ENCODE data around the gene TRAK2. TPM values are rescaled to one million over a fixed set of nuclear protein-coding genes. Genes with fewer than 3 reads are reported as not detected.
"Not testable (repeated sequence)": the region's sequence is repeated elsewhere in the genome, so short reads cannot be mapped to it uniquely, and the experiment has no call there.

Gene TRAK2
- 10 to 100 TPM in 2 of 4 donors, 1 to 10 TPM in 2; 7.9 to 32.8 (median 13.7) TPM for total RNA-seq

- TF ChIP-seq POLR2A (IDR thresholded peaks at IDR 0.05) (peak in 2 of 4 donors; percentile 64 to 84), CTCF (IDR thresholded peaks at IDR 0.05) (peak in 5 of 6 experiments; percentile 26 to 65 (median 45))
- DNase-seq: peak; percentile 70
- H3K36me3 ChIP-seq: peaks cover 0 to 9% (median 0%) of the 10 kb centered on the region in 3 donors
- H3K4me1 ChIP-seq: peaks cover 24 to 59% (median 24%) of the 10 kb centered on the region in 3 donors
- no peaks in the 10 kb centered on the region for H3K27me3 ChIP-seq
- peak within 1 kb of the TSS; percentile 57 to 97 (median 74) for H3K4me3 ChIP-seq
- intact Hi-C loops (cut with DNase I): loop anchor here (10.0 kb wide), 1 partner anchor 47 kb away; no protein-coding TSS in a partner anchor
- WGBS, 2 donors: 0% methylated on average over 2 of the region's 78 CpGs; no CpG with 5 or more reads in 1 of the 2 donors
- no peaks in the 10 kb centered on the region for H3K9me3 ChIP-seq
- peak within 1 kb of the TSS; percentile 91 to 94 (median 92) for H3K27ac ChIP-seq
These were observed at the start of gene TRAK2, which contains the start of gene STRADB for GRCh38 chr2:201451292-201452057. Gene TRAK2, minus strand, starts transcription at chr2:201451458. Its CDS starts 30,951 bp downstream, at chr2:201420507. Gene STRADB, plus strand, starts transcription at chr2:201451740. Its CDS starts 3,101 bp downstream, at chr2:201454841.

DNA sequence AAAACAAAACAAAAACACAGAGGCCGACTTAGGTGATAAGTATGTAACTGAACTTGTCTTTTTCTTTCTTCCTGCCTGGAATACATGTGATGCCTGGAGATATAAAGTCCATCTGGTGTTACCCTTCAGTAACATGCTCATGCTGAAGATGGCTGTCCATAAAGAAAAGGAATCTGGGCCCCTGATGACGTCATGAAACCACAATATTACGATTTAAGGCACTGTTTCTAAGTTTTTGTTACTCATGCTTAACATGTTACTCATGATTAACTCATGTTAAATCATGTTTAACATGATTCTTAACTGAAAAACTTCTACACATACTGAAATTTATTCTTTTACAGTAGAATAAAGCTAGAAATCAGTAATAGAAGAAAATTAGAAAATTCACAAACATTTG, 49.3 kb upstream of the TRAK2 start:
- intact Hi-C loops (cut with DNase I): no loop called here
- 51 to 57% methylated on average over 3 of the region's 3 CpGs for WGBS, 2 donors
- no peaks in the 10 kb centered on the region for H3K27me3 ChIP-seq
- H3K4me1 ChIP-seq: no peaks in the 10 kb centered on the region
- H3K36me3 ChIP-seq: no peaks in the 10 kb centered on the region
- no peak for DNase-seq
- no peak overlapping the region for H3K27ac ChIP-seq
- H3K9me3 ChIP-seq: peaks cover 0 to 23% (median 0%) of the 10 kb centered on the region in 3 donors
- TF ChIP-seq POLR2A (IDR thresholded peaks at IDR 0.05) (no peak), CTCF (IDR thresholded peaks at IDR 0.05) (no peak)
- H3K4me3 ChIP-seq: no peak overlapping the region

GRCh38 chr2:201496785-201497184, 45.5 kb upstream of the TRAK2 start:
- H3K27ac ChIP-seq: no peak overlapping the region
- WGBS, 2 donors: 53 to 86% methylated on average over 1 of the region's 1 CpG
- H3K36me3 ChIP-seq: no peaks in the 10 kb centered on the region
- no peaks in the 10 kb centered on the region for H3K27me3 ChIP-seq
- no peak overlapping the region for H3K4me3 ChIP-seq
- no peaks in the 10 kb centered on the region for H3K9me3 ChIP-seq
- H3K4me1 ChIP-seq: no peaks in the 10 kb centered on the region
- TF ChIP-seq CTCF (IDR thresholded peaks at IDR 0.05) (no peak), POLR2A (IDR thresholded peaks at IDR 0.05) (no peak)
- no peak for DNase-seq
- intact Hi-C loops (cut with DNase I): no loop called here

GRCh38 chr2:201490291-201490690, 39.0 kb upstream of the TRAK2 start:
- Histone ChIP-seq H3K27me3 (no peaks in the 10 kb centered on the region), H3K4me3 (no peak overlapping the region), H3K36me3 (no peaks in the 10 kb centered on the region), H3K4me1 (no peaks in the 10 kb centered on the region), H3K27ac (no peak overlapping the region), H3K9me3 (no peaks in the 10 kb centered on the region)
- intact Hi-C loops (cut with DNase I): no loop called here
- no peak for DNase-seq
- TF ChIP-seq CTCF (IDR thresholded peaks at IDR 0.05) (no peak), POLR2A (IDR thresholded peaks at IDR 0.05) (no peak)
- WGBS, 2 donors: 86 to 94% methylated on average over 4 of the region's 4 CpGs

GRCh38 chr2:201484805-201485204, 33.5 kb upstream of the TRAK2 start:
- Histone ChIP-seq H3K4me1 (no peaks in the 10 kb centered on the region), H3K27ac (no peak overlapping the region), H3K4me3 (no peak overlapping the region), H3K9me3 (no peaks in the 10 kb centered on the region), H3K27me3 (no peaks in the 10 kb centered on the region), H3K36me3 (peaks cover 0 to 30% (median 0%) of the 10 kb centered on the region in 3 donors)
- 40 to 67% methylated on average over 4 of the region's 4 CpGs for WGBS, 2 donors
- TF ChIP-seq CTCF (IDR thresholded peaks at IDR 0.05) (no peak), POLR2A (IDR thresholded peaks at IDR 0.05) (no peak)
- no peak for DNase-seq
- intact Hi-C loops (cut with DNase I): no loop called here

GRCh38 chr2:201483758-201484157, 32.5 kb upstream of the TRAK2 start:
- H3K4me3 ChIP-seq; H3K27ac ChIP-seq; H3K27me3 ChIP-seq; DNase-seq; H3K4me1 ChIP-seq; intact Hi-C loops (cut with DNase I); H3K9me3 ChIP-seq: not testable (repeated sequence)
- H3K36me3 ChIP-seq: peaks cover 0 to 40% (median 0%) of the 10 kb centered on the region in 3 donors
- 88 to 95% methylated on average over 3 to 4 of the region's 4 CpGs for WGBS, 2 donors

All from esophagus squamous epithelium (tissue), 5 donors.